Cardiac fibroblast (primary cell): Measurements from ENCODE around the gene CAV3.

Experiments used
- DNase-seq, 2 donors: peaks; one replicate each; pipeline versions ENCODE4 v3.0.0 to v3.0.0-alpha.2; 2010; ENCODE audit warnings: low read depth in 2 of 2
- H3K4me3 ChIP-seq, 2 donors: replicated peaks in 1 of 2; 1 replicate in 1 of 2; 2 replicates in 1 of 2; pipeline ENCODE4 v1.5.1; 2011; ENCODE audit warnings: low read depth in 2 of 2, low read length in 2 of 2, mild to moderate bottlenecking in 2 of 2, moderate library complexity in 1 of 2
- TF ChIP-seq, protein P1 (sequence below): IDR thresholded peaks from one replicate; pipeline ENCODE4 v1.5.1; 2011; ENCODE audit warnings: low read depth, mild to moderate bottlenecking, low read length, inconsistent platforms

Gene CAV3

GRCh38 chr3:8736436-8736835, 2.8 kb downstream of the CAV3 start:
- TF ChIP-seq, protein P1, sequence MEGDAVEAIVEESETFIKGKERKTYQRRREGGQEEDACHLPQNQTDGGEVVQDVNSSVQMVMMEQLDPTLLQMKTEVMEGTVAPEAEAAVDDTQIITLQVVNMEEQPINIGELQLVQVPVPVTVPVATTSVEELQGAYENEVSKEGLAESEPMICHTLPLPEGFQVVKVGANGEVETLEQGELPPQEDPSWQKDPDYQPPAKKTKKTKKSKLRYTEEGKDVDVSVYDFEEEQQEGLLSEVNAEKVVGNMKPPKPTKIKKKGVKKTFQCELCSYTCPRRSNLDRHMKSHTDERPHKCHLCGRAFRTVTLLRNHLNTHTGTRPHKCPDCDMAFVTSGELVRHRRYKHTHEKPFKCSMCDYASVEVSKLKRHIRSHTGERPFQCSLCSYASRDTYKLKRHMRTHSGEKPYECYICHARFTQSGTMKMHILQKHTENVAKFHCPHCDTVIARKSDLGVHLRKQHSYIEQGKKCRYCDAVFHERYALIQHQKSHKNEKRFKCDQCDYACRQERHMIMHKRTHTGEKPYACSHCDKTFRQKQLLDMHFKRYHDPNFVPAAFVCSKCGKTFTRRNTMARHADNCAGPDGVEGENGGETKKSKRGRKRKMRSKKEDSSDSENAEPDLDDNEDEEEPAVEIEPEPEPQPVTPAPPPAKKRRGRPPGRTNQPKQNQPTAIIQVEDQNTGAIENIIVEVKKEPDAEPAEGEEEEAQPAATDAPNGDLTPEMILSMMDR = no peak
- DNase-seq = no peak
- no peak overlapping the region for H3K4me3 ChIP-seq

GRCh38 chr3:8737301-8737700, 3.7 kb downstream of the CAV3 start:
- no peak overlapping the region for H3K4me3 ChIP-seq
- TF ChIP-seq, protein P1 = no peak
- no peak for DNase-seq

DNA sequence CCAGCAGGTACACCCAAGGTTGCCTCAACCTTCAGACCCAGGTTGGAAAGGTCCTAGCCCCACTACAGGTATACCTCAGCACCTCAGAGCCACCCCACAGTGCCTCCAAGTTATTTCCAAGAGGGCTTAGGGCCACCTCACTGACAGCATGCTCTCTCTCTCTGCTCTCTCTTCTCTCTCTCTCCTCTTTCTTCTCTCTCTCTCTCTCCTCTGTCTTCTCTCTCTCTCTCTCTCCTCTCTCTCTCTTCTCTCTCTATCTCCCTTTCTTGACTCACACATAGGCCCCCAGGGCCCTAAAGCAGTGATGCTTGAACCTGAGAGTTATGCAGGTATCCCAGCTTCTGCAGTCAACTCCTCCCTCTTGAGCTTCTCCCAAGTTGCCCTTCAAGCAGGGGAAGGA, 4.2 kb downstream of the CAV3 start:
- no peak overlapping the region for H3K4me3 ChIP-seq
- TF ChIP-seq, protein P1 = no peak
- no peak for DNase-seq

DNA sequence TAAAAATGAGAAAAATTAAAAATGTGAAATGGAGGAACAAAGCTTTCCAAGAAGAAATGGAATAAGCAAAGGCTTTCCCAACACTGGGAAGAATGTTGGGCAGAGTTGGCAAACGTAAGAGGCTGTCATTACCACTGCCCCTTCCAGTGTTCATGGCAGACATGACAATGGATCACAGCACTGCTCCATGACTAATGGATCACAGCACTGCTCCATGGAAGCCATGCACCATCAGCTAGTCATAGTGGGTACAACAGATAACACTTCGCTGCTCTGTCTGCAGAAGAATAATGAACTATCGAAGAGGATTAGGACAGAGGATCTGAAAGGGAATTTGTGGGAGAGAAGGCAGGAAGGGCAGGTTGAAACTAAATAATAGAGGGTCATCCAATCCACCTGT, 5.0 kb downstream of the CAV3 start:
- no peak overlapping the region for H3K4me3 ChIP-seq
- no peak for DNase-seq
- TF ChIP-seq, protein P1 = no peak

DNA sequence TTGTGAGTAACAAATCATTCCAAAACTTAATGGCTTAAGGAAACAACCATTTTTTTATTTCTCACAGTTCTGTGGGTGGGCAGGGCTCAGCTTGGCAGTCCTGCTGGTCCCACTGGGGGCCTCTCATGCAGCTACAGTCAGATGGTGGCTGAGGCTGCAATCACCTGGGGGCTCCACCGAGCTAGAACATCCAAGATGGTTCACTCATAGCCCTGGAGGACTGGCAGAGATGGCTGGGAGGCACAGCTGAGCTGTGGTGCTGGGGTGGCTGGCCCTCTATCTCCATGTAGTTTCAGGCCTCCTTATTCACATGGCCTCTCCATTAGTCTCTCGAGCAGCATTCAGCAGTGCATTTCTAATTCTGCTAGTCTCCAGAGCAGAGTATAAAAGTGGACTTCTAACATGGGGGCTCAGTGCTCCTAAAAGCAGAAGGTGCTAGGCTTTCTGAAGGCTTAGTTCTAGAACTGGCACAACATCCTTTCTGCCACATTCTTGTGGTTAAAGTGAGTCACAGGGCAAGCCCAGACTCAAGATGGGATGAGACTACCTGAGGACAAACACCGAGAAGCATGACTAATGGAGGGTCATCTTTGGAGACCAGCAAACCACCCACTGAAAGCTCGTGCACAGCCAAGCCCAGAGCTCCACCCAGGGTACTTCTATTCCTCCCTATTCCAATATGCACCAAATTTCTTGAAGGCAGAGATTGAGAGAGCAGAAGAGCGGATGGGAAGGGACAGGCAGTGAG, 6.3 kb downstream of the CAV3 start:
- peak; percentile 29 to 79 for DNase-seq
- no peak overlapping the region for H3K4me3 ChIP-seq
- TF ChIP-seq, protein P1 = no peak

DNA sequence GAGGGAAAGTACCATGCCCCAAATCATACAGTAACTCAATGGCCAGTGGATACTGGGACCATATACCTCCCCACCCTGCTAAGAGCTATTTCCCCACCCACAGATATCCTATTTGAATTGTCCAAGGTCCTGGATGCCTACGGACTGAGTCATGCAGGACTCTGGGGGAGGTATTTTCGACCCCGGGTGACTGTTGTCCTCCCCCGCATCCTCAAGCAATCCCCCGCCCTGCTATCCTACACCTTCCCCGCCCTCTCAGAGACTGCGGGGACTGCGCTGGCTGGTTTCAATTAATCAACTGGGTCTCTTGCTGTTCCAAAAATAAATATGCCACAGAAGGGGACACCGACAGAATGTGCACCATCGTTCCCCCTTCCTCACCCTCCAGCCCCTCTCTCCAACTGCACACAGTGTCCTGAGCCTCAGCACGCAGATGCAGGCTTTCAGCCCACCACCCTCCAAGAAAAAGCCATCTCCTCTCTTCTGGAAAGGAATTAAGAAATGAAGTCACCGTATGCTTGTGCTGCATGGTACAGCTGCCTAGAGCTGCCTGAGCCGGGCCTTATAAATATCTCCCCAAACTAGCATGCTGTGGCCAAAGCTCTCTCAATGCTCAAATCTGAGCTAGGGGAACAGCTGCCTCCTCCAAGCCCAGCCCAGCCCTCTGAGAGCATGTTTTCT, 8.1 kb downstream of the CAV3 start:
- H3K4me3 ChIP-seq = no peak overlapping the region
- DNase-seq = peak; percentile 79 to 84
- TF ChIP-seq, protein P1 = no peak
